A549 (cell line): ENCODE data around the gene PLAC8L1. TPM values are rescaled to one million over a fixed set of nuclear protein-coding genes. Genes with fewer than 3 reads are reported as not detected.
"Not testable (repeated sequence)": the region's sequence is repeated elsewhere in the genome, so short reads cannot be mapped to it uniquely, and the experiment has no call there.

Source experiments
- ATAC-seq, 2 experiments: fragments of 200-7000 bp in 1 of 2; fragments of >200 bp in 1 of 2; cut with Nextera tagmentation in 1 of 2; cut with Tn5 transposase in 1 of 2; 3 replicates each; pipeline versions ENCODE4 v1.8.0 to v1.9.1; 2018 to 2020; ENCODE audit warnings: mild to moderate bottlenecking in 1 of 2, moderate library complexity in 1 of 2
- CTCF ChIA-PET: fragments of 300-600 bp; sonication (Branson Sonifier 250); formaldehyde crosslinking; extraction: SDS; loops from one replicate; lab custom pipeline; 2021; ENCODE audit warnings: antibody characterized with exemption, inconsistent platforms; lab: Yijun Ruan, JAX
- POLR2A ChIA-PET: fragments of 350-600 bp; formaldehyde crosslinking; extraction: SDS; loops from one replicate; lab custom pipeline; 2021; ENCODE audit warnings: antibody characterized with exemption, inconsistent platforms; lab: Yijun Ruan, JAX
- DNase-seq, 2 experiments: peaks; one replicate each; pipeline versions ENCODE4 v3.0.0 to v3.0.0-alpha.2; 2011 to 2016; ENCODE audit warnings: low read depth in 1 of 2, low spot score in 1 of 2
- FAIRE-seq: peaks from 2 replicates; lab custom pipeline; 2011; peaks lifted over from hg19 to GRCh38; lab: Jason Lieb, UNC
- H3K27ac ChIP-seq, 2 experiments: fragments of >200 bp; sonication (Bioruptor Twin); formaldehyde crosslinking; 3 replicates each; pipeline ENCODE4 v1.5.1; 2016 to 2017
- H3K4me1 ChIP-seq: fragments of >200 bp; sonication (Bioruptor Twin); formaldehyde crosslinking; 3 replicates; pipeline ENCODE4 v1.6.1; 2016
- H3K4me2 ChIP-seq: fragments of >200 bp; sonication (Bioruptor Twin); formaldehyde crosslinking; 3 replicates; pipeline ENCODE4 v1.6.1; 2016
- H3K4me3 ChIP-seq: fragments of >200 bp; sonication (Bioruptor Twin); formaldehyde crosslinking; 3 replicates; pipeline ENCODE4 v1.5.1; 2016
- H3K9me3 ChIP-seq: fragments of >200 bp; sonication (Bioruptor Twin); formaldehyde crosslinking; 3 replicates; pipeline ENCODE4 v1.6.1; 2016
- CBX8 ChIP-seq: fragments of 200-600 bp; sonication (generic); IDR thresholded peaks from 2 replicates; pipeline ENCODE4 v1.6.1; 2016
- CEBPB ChIP-seq, 2 experiments: fragments of >200 bp in 1 of 2; sonication (Bioruptor Twin) in 1 of 2; formaldehyde crosslinking in 1 of 2; IDR thresholded peaks; 2 replicates each; pipeline ENCODE4 v1.6.1; 2012 to 2016
- CHD2 ChIP-seq: fragments of 150-350 bp; IDR thresholded peaks from 2 replicates; pipeline ENCODE4 v1.6.1; 2014; ENCODE audit warnings: low read length; ENCODE audit not compliant: partially characterized antibody
- ESRRA ChIP-seq: fragments of 150-350 bp; IDR thresholded peaks from 2 replicates; pipeline ENCODE4 v1.6.1; 2014; ENCODE audit warnings: mild to moderate bottlenecking, low read length, borderline replicate concordance
- HOXB13 ChIP-seq: fragments of 250-450 bp; sonication (Bioruptor Pico); IDR thresholded peaks from 2 replicates; pipeline ENCODE4 v1.5.0; 2020; ENCODE audit warnings: low read depth, mild to moderate bottlenecking, moderate library complexity
- HOXB5 ChIP-seq: fragments of 250-450 bp; sonication (Bioruptor Pico); IDR thresholded peaks from 2 replicates; pipeline ENCODE4 v1.5.0; 2020; ENCODE audit warnings: mild to moderate bottlenecking, moderate library complexity
- JUNB ChIP-seq: fragments of >200 bp; sonication (Bioruptor Twin); formaldehyde crosslinking; IDR thresholded peaks from 2 replicates; pipeline ENCODE4 v1.6.1; 2016
- KDM5A ChIP-seq: fragments of 200-600 bp; sonication (generic); IDR thresholded peaks from 2 replicates; pipeline ENCODE4 v1.6.1; 2016; ENCODE audit warnings: antibody characterized with exemption, mild to moderate bottlenecking
- MAFK ChIP-seq: fragments of 450-650 bp; IDR thresholded peaks from 2 replicates; pipeline ENCODE4 v1.6.1; 2014; ENCODE audit not compliant: partially characterized antibody
- NR3C1 ChIP-seq: fragments of >200 bp; sonication (Bioruptor Twin); formaldehyde crosslinking; IDR thresholded peaks from 3 replicates; pipeline ENCODE4 v1.6.1; 2017
- RAD21 ChIP-seq, 2 experiments: fragments of >200 bp in 1 of 2; sonication (Bioruptor Twin) in 1 of 2; formaldehyde crosslinking in 1 of 2; IDR thresholded peaks in 1 of 2; conservative IDR thresholded peaks in 1 of 2; 2 replicates in 1 of 2; 3 replicates in 1 of 2; pipeline ENCODE4 v1.6.1; 2012 to 2018; ENCODE audit warnings: inconsistent platforms in 1 of 2
- RFX5 ChIP-seq: fragments of 450-650 bp; IDR thresholded peaks from 2 replicates; pipeline ENCODE4 v1.7.1; 2014; ENCODE audit warnings: antibody characterized with exemption, mild to moderate bottlenecking, moderate library complexity
- SMC3 ChIP-seq: fragments of >200 bp; sonication (Bioruptor Twin); formaldehyde crosslinking; IDR thresholded peaks from 3 replicates; pipeline ENCODE4 v1.6.1; 2018; ENCODE audit warnings: inconsistent platforms
- TP53 ChIP-seq: fragments of 250-450 bp; sonication (Bioruptor Pico); IDR thresholded peaks from 2 replicates; pipeline ENCODE4 v1.5.0; 2021; ENCODE audit warnings: mild to moderate bottlenecking, moderate library complexity
- WGBS: methylation state at CpG from one replicate; pipeline ENCODE4 v1.1.6; 2017; ENCODE audit errors: missing lambda C conversion rate; 5-methylcytosine and 5-hydroxymethylcytosine counted together
- polyA plus RNA-seq, 4 experiments: library from polyadenylated mRNA; depleted of rRNA in 3 of 4; stranded (reverse); fragments of >200 nt; fragmentation: RNase III in 1 of 4; extraction: RNeasy Plus Mini Kit Qiagen cat#74134 plus additional on column Dnase treatment in 1 of 4; gene quantifications; 2 replicates in 3 of 4; 3 replicates in 1 of 4; pipeline ENCODE4 v1.2.3, GENCODE V29; 2011 to 2017
- TF ChIP-seq, protein P1 (sequence below): fragments of >200 bp; sonication (Bioruptor Twin); formaldehyde crosslinking; IDR thresholded peaks from 3 replicates; pipeline ENCODE4 v1.5.1; 2016

The PLAC8L1 gene
- polyA plus RNA-seq, 2 of the 4 experiments (the other 2 are of a cell fraction), result 0.41 to 0.70 TPM

DNA sequence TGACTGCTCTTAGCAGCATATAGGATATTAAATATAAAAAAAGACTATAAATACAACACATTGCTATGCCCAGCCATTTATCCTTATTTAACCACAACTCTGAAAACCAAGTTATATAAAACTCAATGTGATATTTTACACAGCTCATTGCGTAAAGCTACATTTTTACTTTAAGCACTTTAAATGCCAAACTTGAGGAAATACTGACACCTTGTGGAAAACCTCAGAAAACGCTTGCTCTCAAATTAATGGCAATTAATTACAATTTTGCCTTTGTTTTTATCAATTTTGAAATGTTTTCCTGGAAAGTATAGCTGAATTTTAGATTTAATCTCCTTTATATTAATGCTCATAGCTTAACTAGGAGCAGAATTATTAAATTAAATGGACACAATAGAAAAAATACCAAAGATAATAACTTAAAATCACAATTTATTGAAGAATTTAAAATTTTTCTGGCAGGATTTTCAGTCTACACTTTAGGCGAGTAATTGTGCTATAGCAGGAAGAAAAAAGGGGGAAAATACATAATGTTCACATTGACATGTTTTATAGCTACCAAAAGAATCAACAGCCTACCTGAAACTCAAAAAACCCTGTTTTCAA is 25.2 kb upstream of the PLAC8L1 start:
- Histone ChIP-seq H3K9me3 (no peaks in the 10 kb centered on the region), H3K4me1 (no peaks in the 10 kb centered on the region), H3K27ac (no peak overlapping the region), H3K4me2 (no peak overlapping the region)
- POLR2A ChIA-PET, result no interaction called here
- FAIRE-seq, result peak; percentile 61
- peak in 1 of 2 experiments; percentile 23 for DNase-seq
- WGBS, result 48% methylated on average over 3 of the region's 3 CpGs
- TF ChIP-seq TP53 (CRISPR knock-in tag) (no peak), CEBPB (IDR thresholded peaks at IDR 0.05) (peak in 1 of 2 experiments; percentile 48; a peak in 1 of 4 replicates), RAD21 (conservative IDR thresholded peaks at IDR 0.05 in 1 of 2, IDR thresholded peaks at IDR 0.05 in 1 of 2) (peak; percentile 52 to 63), SMC3 (peak; percentile 39; the same call in 1 of the 3 replicates), RFX5 (no peak)
- TF ChIP-seq, protein P1, sequence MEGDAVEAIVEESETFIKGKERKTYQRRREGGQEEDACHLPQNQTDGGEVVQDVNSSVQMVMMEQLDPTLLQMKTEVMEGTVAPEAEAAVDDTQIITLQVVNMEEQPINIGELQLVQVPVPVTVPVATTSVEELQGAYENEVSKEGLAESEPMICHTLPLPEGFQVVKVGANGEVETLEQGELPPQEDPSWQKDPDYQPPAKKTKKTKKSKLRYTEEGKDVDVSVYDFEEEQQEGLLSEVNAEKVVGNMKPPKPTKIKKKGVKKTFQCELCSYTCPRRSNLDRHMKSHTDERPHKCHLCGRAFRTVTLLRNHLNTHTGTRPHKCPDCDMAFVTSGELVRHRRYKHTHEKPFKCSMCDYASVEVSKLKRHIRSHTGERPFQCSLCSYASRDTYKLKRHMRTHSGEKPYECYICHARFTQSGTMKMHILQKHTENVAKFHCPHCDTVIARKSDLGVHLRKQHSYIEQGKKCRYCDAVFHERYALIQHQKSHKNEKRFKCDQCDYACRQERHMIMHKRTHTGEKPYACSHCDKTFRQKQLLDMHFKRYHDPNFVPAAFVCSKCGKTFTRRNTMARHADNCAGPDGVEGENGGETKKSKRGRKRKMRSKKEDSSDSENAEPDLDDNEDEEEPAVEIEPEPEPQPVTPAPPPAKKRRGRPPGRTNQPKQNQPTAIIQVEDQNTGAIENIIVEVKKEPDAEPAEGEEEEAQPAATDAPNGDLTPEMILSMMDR, result peak; percentile 67
- TF ChIP-seq, all 56 proteins: peak for 4
- no peak overlapping the region for H3K4me3 ChIP-seq
- no peak for ATAC-seq
- CTCF ChIA-PET, result interaction anchor here (0.6 to 1.4 kb wide), 8 partner anchors 10 to 1925 kb away, joined by 3 to 16 read pairs (median 6); no protein-coding TSS in a partner anchor

DNA sequence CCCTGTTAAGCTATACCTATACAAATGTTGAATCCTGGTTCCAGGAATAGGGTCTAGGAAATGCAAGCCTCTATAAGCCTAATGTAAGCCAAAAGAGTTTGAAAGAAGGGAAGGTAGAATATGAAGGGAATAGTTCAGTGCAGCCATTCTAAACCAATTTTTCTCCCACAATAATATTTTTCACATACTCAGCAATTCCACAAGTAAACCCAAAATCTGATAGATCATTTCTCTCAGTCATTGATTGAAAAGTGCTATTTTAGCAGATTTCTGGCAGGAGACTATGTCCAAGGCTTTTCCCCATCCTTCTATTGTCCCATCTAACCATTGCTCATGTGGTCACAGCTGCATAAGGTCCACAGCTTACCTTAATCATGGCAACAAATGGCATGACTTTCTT is 20.7 kb upstream of the PLAC8L1 start:
- Histone ChIP-seq H3K4me2 (no peak overlapping the region), H3K27ac (no peak overlapping the region), H3K4me3 (no peak overlapping the region), H3K4me1 (no peaks in the 10 kb centered on the region), H3K9me3 (no peaks in the 10 kb centered on the region)
- no peak for DNase-seq
- POLR2A ChIA-PET, result no interaction called here
- ATAC-seq, result no peak
- peak; percentile 86 for TF ChIP-seq MAFK
- no peak for TF ChIP-seq HOXB13 (CRISPR knock-in tag)
- CTCF ChIA-PET, result interaction anchor here (3.1 kb wide), 1 partner anchor 27 kb away, joined by 10 read pairs; no protein-coding TSS in a partner anchor
- FAIRE-seq, result no peak

DNA sequence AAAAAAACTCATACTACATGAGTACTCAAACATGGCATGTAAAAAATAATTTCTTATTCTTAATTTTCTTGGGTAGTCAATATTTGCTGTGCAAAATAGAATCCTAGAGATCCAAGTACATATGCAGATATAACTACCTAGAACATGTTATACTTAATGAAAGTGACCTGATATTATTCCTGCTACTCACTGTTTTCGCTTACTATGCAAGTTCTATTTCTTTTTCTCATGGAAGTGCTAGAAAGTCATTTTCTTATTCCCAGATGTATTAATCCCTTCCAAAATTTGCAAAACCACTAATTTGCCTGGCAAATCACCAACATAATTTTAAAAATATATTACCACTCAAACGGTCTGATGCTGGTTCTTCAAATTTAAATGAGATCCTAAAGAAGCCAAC is 19.2 kb upstream of the PLAC8L1 start:
- no peak overlapping the region for H3K4me2 ChIP-seq
- WGBS, result 84% methylated on average over 2 of the region's 2 CpGs
- no peak overlapping the region for H3K27ac ChIP-seq
- H3K4me1 ChIP-seq, result no peaks in the 10 kb centered on the region
- H3K4me3 ChIP-seq, result no peak overlapping the region
- DNase-seq, result no peak
- ChIA-PET CTCF (no interaction called here), POLR2A (no interaction called here)
- H3K9me3 ChIP-seq, result no peaks in the 10 kb centered on the region
- no peak for ATAC-seq
- TF ChIP-seq MAFK (peak; percentile 77), ESRRA (no peak)
- no peak for FAIRE-seq

DNA sequence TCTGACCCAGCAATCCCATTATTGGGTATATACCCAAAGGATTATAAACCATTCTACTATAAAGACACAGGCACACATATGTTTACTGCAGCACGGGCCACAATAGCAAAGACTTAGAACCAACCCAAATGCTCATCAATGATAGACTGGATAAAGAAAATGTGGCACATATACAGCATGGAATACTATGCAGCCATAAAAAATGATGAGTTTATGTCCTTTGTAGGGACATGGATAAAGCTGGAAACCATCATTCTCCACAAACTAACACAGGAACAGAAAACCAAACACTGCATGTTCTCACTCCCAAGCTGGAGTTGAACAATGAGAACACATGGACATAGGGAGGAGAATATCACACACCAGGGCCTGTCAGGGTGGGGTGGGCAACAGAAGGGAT is 16.1 kb upstream of the PLAC8L1 start:
- TF ChIP-seq JUNB, result 0 out of 2 replicates have a peak, but pooled peaks have one; percentile 12
- ATAC-seq, H3K4me1 ChIP-seq, FAIRE-seq, POLR2A ChIA-PET, H3K27ac ChIP-seq, H3K4me3 ChIP-seq, H3K4me2 ChIP-seq, DNase-seq, H3K9me3 ChIP-seq: not testable (repeated sequence)
- 93% methylated on average over 1 of the region's 1 CpG for WGBS
- CTCF ChIA-PET, result interaction anchor here (1.8 kb wide), 1 partner anchor 9 kb away, joined by 8 read pairs; no protein-coding TSS in a partner anchor

DNA sequence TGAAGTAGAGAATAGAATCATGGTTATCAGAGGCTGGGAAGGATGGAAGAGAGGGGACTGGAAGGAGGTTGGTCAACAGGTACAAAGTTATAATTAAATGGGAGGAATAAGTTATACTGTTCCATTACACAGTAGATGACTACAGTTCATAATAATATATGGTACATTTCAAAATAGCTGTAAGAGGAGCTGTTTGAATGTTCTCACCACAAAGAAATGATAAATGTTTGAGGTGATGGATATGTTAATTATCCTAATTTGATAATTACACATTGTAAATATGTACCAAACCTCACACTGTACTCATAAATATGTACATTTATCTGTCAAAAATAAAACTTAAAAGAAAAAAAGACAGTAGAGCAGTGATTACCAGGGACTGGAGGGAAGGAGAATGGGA is 12.9 kb upstream of the PLAC8L1 start:
- CTCF ChIA-PET, result interaction anchor here (1.2 kb wide), 1 partner anchor 10 kb away, joined by 3 read pairs; no protein-coding TSS in a partner anchor
- Histone ChIP-seq H3K27ac (no peak overlapping the region), H3K9me3 (no peaks in the 10 kb centered on the region), H3K4me2 (no peak overlapping the region), H3K4me1 (no peaks in the 10 kb centered on the region)
- POLR2A ChIA-PET, result no interaction called here
- ATAC-seq, result no peak
- no peak for TF ChIP-seq CHD2
- TF ChIP-seq CBX8, result no peak
- no peak for TF ChIP-seq KDM5A
- no peak for TF ChIP-seq HOXB5 (CRISPR knock-in tag)
- no peak for TF ChIP-seq NR3C1
- TF ChIP-seq, all 56 proteins: peak for 0
- FAIRE-seq (peak; percentile 51), DNase-seq (no peak)
- no peak overlapping the region for H3K4me3 ChIP-seq

DNA sequence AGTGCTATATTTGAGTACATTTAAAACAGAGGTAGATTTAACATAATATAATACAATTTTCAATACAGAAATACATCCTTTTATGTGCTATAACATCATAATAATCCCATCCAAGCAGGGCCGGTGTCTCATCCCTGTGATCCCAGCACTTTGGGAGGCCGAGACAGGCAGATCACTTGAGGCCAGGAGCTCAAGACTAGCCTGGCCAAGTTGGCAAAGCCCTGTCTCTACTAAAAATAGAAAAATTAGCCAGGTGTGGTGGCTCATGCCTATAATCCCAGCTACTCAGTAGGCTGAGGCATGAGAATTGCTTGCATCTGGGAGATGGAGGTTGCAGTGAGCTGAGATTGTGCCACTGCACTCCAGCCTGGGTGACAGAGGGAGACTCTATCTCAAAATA is 11.8 kb upstream of the PLAC8L1 start:
- not testable (repeated sequence) for DNase-seq

More for the DNA sequence above, 11.8 kb upstream of the PLAC8L1 start:
- H3K9me3 ChIP-seq, H3K4me1 ChIP-seq, FAIRE-seq, ATAC-seq, H3K4me2 ChIP-seq, H3K27ac ChIP-seq, POLR2A ChIA-PET, H3K4me3 ChIP-seq: not testable (repeated sequence)
- WGBS, result 93% methylated on average over 2 of the region's 2 CpGs
- CTCF ChIA-PET, result interaction anchor here (4.1 kb wide), 1 partner anchor 13 kb away, joined by 16 read pairs; no protein-coding TSS in a partner anchor
